Prostate gland (tissue), 2 donors: ENCODE results near the gene DCUN1D1.

Experiments used
- CTCF ChIP-seq, 4 experiments: fragments of 200-600 bp in 2 of 4; fragments of 450-650 bp in 2 of 4; sonication (generic) in 2 of 4; IDR thresholded peaks; 1 replicate in 3 of 4; 2 replicates in 1 of 4; pipeline ENCODE4 v1.5.1; 2016 to 2019; ENCODE audit warnings: antibody characterized with exemption in 4 of 4, mild to moderate bottlenecking in 2 of 4, moderate library complexity in 2 of 4
- POLR2A ChIP-seq: fragments of 450-650 bp; IDR thresholded peaks from one replicate; pipeline ENCODE4 v1.6.1; 2016; ENCODE audit warnings: antibody characterized with exemption, mild to moderate bottlenecking

- no peak for TF ChIP-seq CTCF (IDR thresholded peaks at IDR 0.05)
- no peak for TF ChIP-seq POLR2A
These were observed 7.3 kb downstream of the DCUN1D1 start for GRCh38 chr3:182973047-182973446.
